ENCODE data around the gene NOC2L.
A peak's percentile ranks its signal among the peaks of the same experiment; 100 is the strongest.

DNA sequence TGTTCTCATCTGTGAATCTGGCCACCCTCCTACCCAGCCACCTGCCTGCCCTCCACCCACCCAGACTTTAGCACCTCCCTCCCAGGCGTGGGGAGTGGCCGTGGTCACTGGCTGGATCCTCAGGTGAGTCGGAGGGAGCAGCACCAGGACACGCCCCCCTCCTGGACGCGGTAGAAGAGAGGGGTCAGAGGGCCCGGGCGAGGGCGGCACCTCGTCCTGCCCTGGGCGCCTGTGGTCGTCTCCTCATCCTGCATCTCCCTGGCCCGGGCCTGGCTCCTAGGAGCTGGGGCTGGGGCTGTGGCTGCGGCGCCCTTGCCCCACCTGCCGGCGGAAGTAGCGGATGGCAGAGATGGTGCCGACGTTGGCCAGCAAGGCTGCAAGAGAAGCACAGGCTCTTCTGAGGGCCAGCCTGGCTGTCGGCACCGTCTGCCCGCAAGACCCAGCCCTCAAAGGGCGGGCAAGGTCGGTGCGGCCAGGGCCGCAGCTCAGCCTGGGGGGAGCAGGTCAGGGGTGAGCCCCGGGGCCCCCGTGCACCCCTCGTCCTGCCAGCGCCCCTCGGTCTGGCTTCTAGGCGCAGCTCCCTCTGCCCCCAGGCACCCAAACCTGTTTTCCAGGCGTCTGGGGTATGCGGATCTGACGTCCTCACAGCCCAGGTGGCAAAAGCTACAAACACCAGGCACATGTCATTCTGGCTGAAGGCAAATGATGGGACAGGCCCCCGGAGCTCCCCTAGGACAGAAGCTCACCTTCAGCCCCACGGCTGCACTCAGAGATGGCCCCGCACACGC is 17.0 kb upstream of the NOC2L start:
- TF ChIP-seq POLR2A (IDR thresholded peaks at IDR 0.05) (peak in 1 of 2 donors; percentile 13), CTCF (IDR thresholded peaks at IDR 0.05 in 4 of 5, conservative IDR thresholded peaks at IDR 0.05 in 1 of 5) (peak; percentile 49 to 59 (median 56))

Measured in gastrocnemius medialis (tissue), 4 donors.